HepG2 (cell line): ENCODE measurements around the gene DCLK1. TPM values are rescaled to one million over a fixed set of nuclear protein-coding genes. Genes with fewer than 3 reads are reported as not detected.

Source experiments
- ATAC-seq: fragments of 200-7000 bp; cut with Tn5 transposase; 3 replicates; pipeline ENCODE4 v1.9.1; 2020; ENCODE audit warnings: mild to moderate bottlenecking, moderate library complexity
- BruUV-seq: library from RNA; stranded (reverse); fragments of 400-500 nt; replicated peaks from 2 replicates; lab custom pipeline; 2021; lab: Mats Ljungman, UMichigan
- CTCF ChIA-PET: fragments of 300-600 bp; formaldehyde crosslinking; extraction: SDS; loops from one replicate; lab custom pipeline; 2021; ENCODE audit warnings: low total read pairs, inconsistent platforms, low intra/inter-chr PET ratio; lab: Yijun Ruan, JAX
- POLR2A ChIA-PET: fragments of 350-600 bp; sonication (Branson Sonifier 250); formaldehyde crosslinking; loops from one replicate; lab custom pipeline; 2020; ENCODE audit warnings: antibody characterized with exemption, inconsistent platforms; lab: Yijun Ruan, JAX
- DNase-seq: peaks from one replicate; pipeline ENCODE4 v3.0.0-alpha.2; 2015; ENCODE audit warnings: low spot score
- FAIRE-seq: peaks from 3 replicates; lab custom pipeline; 2011; peaks lifted over from hg19 to GRCh38; lab: Jason Lieb, UNC
- H2AFZ ChIP-seq: one replicate; pipeline ENCODE4 v1.6.1; 2011; ENCODE audit warnings: low read length, inconsistent platforms
- H3K27ac ChIP-seq: fragments of 300-600 bp; 3 replicates; pipeline ENCODE4 v1.8.0; 2011; ENCODE audit warnings: mixed run types, mild to moderate bottlenecking, mixed read lengths, low read length, inconsistent platforms; ENCODE audit not compliant: insufficient read depth; ENCODE audit errors: extremely low read length
- H3K27me3 ChIP-seq, 2 experiments: fragments of 200-600 bp in 1 of 2; 2 replicates in 1 of 2; 3 replicates in 1 of 2; pipeline versions ENCODE4 v1.6.0 to v1.8.0; 2011; ENCODE audit warnings: low read length in 2 of 2, mild to moderate bottlenecking in 2 of 2, moderate library complexity in 2 of 2, inconsistent platforms in 1 of 2; ENCODE audit not compliant: insufficient read depth in 2 of 2, control insufficient read depth in 1 of 2
- H3K36me3 ChIP-seq, 2 experiments: fragments of 200-600 bp in 1 of 2; replicated peaks in 1 of 2; 2 replicates in 1 of 2; 3 replicates in 1 of 2; pipeline versions ENCODE4 v1.5.1 to v1.8.0; 2011; ENCODE audit warnings: low read length in 2 of 2, inconsistent platforms in 1 of 2; ENCODE audit not compliant: insufficient read depth in 2 of 2, control insufficient read depth in 1 of 2
- H3K4me1 ChIP-seq: 2 replicates; pipeline ENCODE4 v1.5.1; 2012; ENCODE audit warnings: low read length, inconsistent platforms; ENCODE audit not compliant: insufficient read depth
- H3K4me2 ChIP-seq: 2 replicates; pipeline ENCODE4 v1.6.0; 2011; ENCODE audit warnings: low read depth, low read length, inconsistent platforms
- H3K4me3 ChIP-seq, 3 experiments: fragments of 200-600 bp in 1 of 3; sonication (generic), shearing (Covaris generic) in 1 of 3; replicated peaks in 1 of 3; 2 replicates each; pipeline ENCODE4 v1.5.1; 2011 to 2016; ENCODE audit warnings: low read length in 3 of 3, inconsistent platforms in 2 of 3, low read depth in 2 of 3, mild to moderate bottlenecking in 2 of 3, control low read depth in 1 of 3, mixed read lengths in 1 of 3; ENCODE audit not compliant: insufficient read depth in 1 of 3
- H3K79me2 ChIP-seq: one replicate; pipeline ENCODE4 v1.6.1; 2011; ENCODE audit warnings: low read length, inconsistent platforms; ENCODE audit not compliant: insufficient read depth
- H3K9ac ChIP-seq: 2 replicates; pipeline ENCODE4 v1.6.0; 2011; ENCODE audit warnings: mild to moderate bottlenecking, low read depth, low read length, inconsistent platforms; ENCODE audit not compliant: insufficient read depth
- H3K9me3 ChIP-seq: 2 replicates; pipeline ENCODE4 v1.5.1; 2012; ENCODE audit warnings: mild to moderate bottlenecking, low read length
- H4K20me1 ChIP-seq: 2 replicates; pipeline ENCODE4 v1.6.0; 2011; ENCODE audit warnings: inconsistent platforms, mild to moderate bottlenecking, low read length, moderate library complexity; ENCODE audit not compliant: insufficient read depth
- CREB1 ChIP-seq, 2 experiments: fragments of 450-650 bp in 1 of 2; IDR thresholded peaks; 2 replicates each; pipeline ENCODE4 v1.6.1; 2016 to 2017; ENCODE audit warnings: control low read depth in 1 of 2, mild to moderate bottlenecking in 1 of 2, missing compliant biosample characterization in 1 of 2, missing genetic modification characterization in 1 of 2
- GATAD1 ChIP-seq: IDR thresholded peaks from 2 replicates; pipeline ENCODE4 v1.6.1; 2016; ENCODE audit warnings: missing genetic modification reagents, missing compliant biosample characterization
- HOXA5 ChIP-seq: sonication (generic); formaldehyde crosslinking; IDR thresholded peaks from 2 replicates; pipeline ENCODE4 v1.4.0; 2020; ENCODE audit warnings: missing genetic modification reagents
- NAIF1 ChIP-seq: sonication (generic); formaldehyde crosslinking; IDR thresholded peaks from 2 replicates; pipeline ENCODE4 v1.5.0; 2020; ENCODE audit warnings: mild to moderate bottlenecking, missing genetic modification reagents, borderline replicate concordance
- NFE2L1 ChIP-seq: sonication (generic); formaldehyde crosslinking; IDR thresholded peaks from 2 replicates; pipeline ENCODE4 v1.4.0; 2020; ENCODE audit warnings: missing genetic modification reagents, mild to moderate bottlenecking, borderline replicate concordance
- NFE2L2 ChIP-seq: fragments of 150-350 bp; IDR thresholded peaks from 2 replicates; pipeline ENCODE4 v1.6.1; 2014; ENCODE audit warnings: low read length
- NR2C2 ChIP-seq: sonication (generic); formaldehyde crosslinking; IDR thresholded peaks from 2 replicates; pipeline ENCODE4 v1.4.0; 2020; ENCODE audit warnings: missing genetic modification reagents, mild to moderate bottlenecking, moderate library complexity, borderline replicate concordance
- YEATS4 ChIP-seq: sonication (generic); formaldehyde crosslinking; IDR thresholded peaks from 2 replicates; pipeline ENCODE4 v1.4.0; 2020; ENCODE audit warnings: missing genetic modification reagents, borderline replicate concordance
- ZNF230 ChIP-seq: sonication (generic); formaldehyde crosslinking; IDR thresholded peaks from 2 replicates; pipeline ENCODE4 v1.4.0; 2020; ENCODE audit warnings: mild to moderate bottlenecking, missing genetic modification reagents
- ZNF570 ChIP-seq: sonication (generic); formaldehyde crosslinking; IDR thresholded peaks from 2 replicates; pipeline ENCODE4 v1.4.0; 2020; ENCODE audit warnings: mild to moderate bottlenecking, missing genetic modification reagents, borderline replicate concordance
- WGBS: methylation state at CpG from one replicate; pipeline ENCODE4 v1.1.6; 2017; ENCODE audit warnings: low lambda C conversion rate; 5-methylcytosine and 5-hydroxymethylcytosine counted together
- in situ Hi-C: cut with HindIII; loops from 2 replicates; pipeline ENCODE4 v1.10.0; 2017; ENCODE audit warnings: low pct_unique_long_range_greater_than_20kb; ENCODE audit not compliant: extremely low pct_ligation_motif_present
- intact Hi-C: fragments of 100-400 bp; cut with micrococcal nuclease; formaldehyde crosslinking; loops from one replicate; pipeline ENCODE4 v1.10.0; 2022; ENCODE audit not compliant: unreplicated experiment
- polyA plus RNA-seq, 8 experiments: library from polyadenylated mRNA; depleted of rRNA in 3 of 8; stranded (reverse) in 7 of 8; unstranded in 1 of 8; fragments of >200 nt; fragmentation: Illumina TruSeq in 4 of 8; extraction: Trizol in 4 of 8; gene quantifications; 2 replicates each; pipeline versions ENCODE4 v1.2.1 to v1.2.3, GENCODE V29; 2011 to 2016; ENCODE audit warnings: low read depth in 4 of 8, missing spikeins in 1 of 8, mixed read lengths in 1 of 8; ENCODE audit not compliant: insufficient read depth in 1 of 8
- total RNA-seq, 5 experiments: library from RNA; depleted of rRNA; stranded (reverse); fragments of >200 nt; fragmentation: Illumina TruSeq; extraction: Trizol; gene quantifications; 2 replicates each; pipeline ENCODE4 v1.2.3, GENCODE V29; 2016; ENCODE audit warnings: low read depth in 1 of 5
- TF ChIP-seq, protein P1 (sequence below): IDR thresholded peaks from 2 replicates; pipeline ENCODE4 v1.6.1; 2016; ENCODE audit warnings: low read depth
- TF ChIP-seq, protein P2 (sequence below), 2 experiments: sonication (generic) in 1 of 2; formaldehyde crosslinking in 1 of 2; IDR thresholded peaks; 2 replicates each; pipeline versions ENCODE4 v1.6.1 to v1.9.0; 2014 to 2022; ENCODE audit warnings: antibody characterized with exemption in 1 of 2, borderline replicate concordance in 1 of 2, inconsistent platforms in 1 of 2, low read depth in 1 of 2, missing genetic modification reagents in 1 of 2
- TF ChIP-seq, protein P3 (sequence below): IDR thresholded peaks from 2 replicates; pipeline ENCODE4 v1.6.1; 2018; ENCODE audit warnings: missing genetic modification reagents

Gene DCLK1
- total and polyA plus RNA-seq, 2 of the 13 experiments (the other 11 are each of a cell fraction or from before 2014, with no cell fraction given): not detected

- TF ChIP-seq, protein P1, sequence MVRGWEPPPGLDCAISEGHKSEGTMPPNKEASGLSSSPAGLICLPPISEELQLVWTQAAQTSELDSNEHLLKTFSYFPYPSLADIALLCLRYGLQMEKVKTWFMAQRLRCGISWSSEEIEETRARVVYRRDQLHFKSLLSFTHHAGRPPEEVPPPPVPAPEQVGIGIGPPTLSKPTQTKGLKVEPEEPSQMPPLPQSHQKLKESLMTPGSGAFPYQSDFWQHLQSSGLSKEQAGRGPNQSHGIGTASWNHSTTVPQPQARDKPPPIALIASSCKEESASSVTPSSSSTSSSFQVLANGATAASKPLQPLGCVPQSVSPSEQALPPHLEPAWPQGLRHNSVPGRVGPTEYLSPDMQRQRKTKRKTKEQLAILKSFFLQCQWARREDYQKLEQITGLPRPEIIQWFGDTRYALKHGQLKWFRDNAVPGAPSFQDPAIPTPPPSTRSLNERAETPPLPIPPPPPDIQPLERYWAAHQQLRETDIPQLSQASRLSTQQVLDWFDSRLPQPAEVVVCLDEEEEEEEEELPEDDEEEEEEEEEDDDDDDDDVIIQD (CRISPR knock-in tag): no peak
- TF ChIP-seq HOXA5: no peak
- TF ChIP-seq NR2C2: no peak
- TF ChIP-seq CREB1 (IDR thresholded peaks at IDR 0.05): no peak
- no peak for TF ChIP-seq CREB1 (CRISPR knock-in tag; IDR thresholded peaks at IDR 0.05)
- no peak for TF ChIP-seq ZNF570 (CRISPR knock-in tag)
- TF ChIP-seq NFE2L2: no peak
- TF ChIP-seq NFE2L1 (CRISPR knock-in tag): no peak
- no peak for TF ChIP-seq NAIF1 (CRISPR knock-in tag)
Measured at GRCh38 chr13:35866801-35867200, 264.4 kb downstream of the DCLK1 start (continued).

DNA sequence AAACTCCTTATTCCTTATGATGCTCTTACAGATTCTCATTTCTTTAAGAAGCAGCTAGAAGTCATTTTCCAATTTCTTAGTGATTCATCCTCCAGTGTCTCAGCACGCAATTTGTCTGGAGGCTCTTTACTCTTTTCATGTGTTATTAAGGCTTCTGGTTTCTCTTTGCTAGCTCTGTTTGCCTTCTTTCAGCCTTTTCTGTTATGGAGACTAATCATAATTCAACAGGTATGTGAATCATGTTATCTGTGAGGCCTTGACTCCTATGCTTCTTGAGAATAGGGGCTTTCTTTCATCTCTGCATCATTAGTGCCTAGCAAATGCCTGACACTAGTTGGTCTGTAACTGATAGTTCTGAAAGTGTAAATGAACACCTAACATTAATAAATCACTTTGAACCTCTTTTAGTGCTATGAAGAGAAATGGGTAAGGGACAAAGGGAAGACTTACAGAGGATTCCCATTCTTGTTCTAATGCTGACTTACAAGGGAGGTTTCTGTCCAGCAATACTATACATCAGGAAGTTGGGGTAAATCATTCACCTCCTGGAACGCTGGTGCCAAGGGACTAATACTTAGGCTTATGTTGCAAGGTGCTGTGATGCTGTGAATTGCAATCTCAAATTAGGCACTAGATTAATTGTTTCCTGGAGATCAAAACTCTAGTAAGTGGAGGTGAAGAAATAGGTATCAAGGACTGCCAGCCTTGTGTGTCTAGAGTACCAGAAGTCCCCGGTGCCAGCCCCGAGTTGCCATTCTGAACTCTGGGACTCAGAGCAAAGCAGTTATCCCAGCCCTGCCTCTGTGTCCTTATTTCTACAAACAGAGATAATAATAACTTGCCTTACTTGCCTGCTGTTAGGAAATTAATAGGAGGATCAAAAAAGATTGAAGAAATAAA lies 265.6 kb downstream of the DCLK1 start:
- in situ Hi-C loops (no loop called here), intact Hi-C loops (no loop called here)
- H3K9ac ChIP-seq: no peak overlapping the region
- H3K4me1 ChIP-seq: no peaks in the 10 kb centered on the region
- H3K9me3 ChIP-seq: no peaks in the 10 kb centered on the region
- no TSS peak for BruUV-seq
- FAIRE-seq: no peak
- WGBS: 23% methylated on average over 4 of the region's 4 CpGs
- H3K79me2 ChIP-seq: no peaks in the 10 kb centered on the region
- ChIA-PET POLR2A (no interaction called here), CTCF (no interaction called here)
- no peaks in the 10 kb centered on the region for H4K20me1 ChIP-seq
- ATAC-seq: no peak
- DNase-seq: no peak
- no peaks in the 10 kb centered on the region for H3K27me3 ChIP-seq
- H3K4me2 ChIP-seq: no peak overlapping the region
- no peak overlapping the region for H3K27ac ChIP-seq
- H2AFZ ChIP-seq: no peak overlapping the region
- H3K36me3 ChIP-seq: no peaks in the 10 kb centered on the region
- no peak overlapping the region for H3K4me3 ChIP-seq
- TF ChIP-seq ZNF230 (no peak), YEATS4 (CRISPR knock-in tag) (no peak), GATAD1 (CRISPR knock-in tag) (no peak), NAIF1 (CRISPR knock-in tag) (no peak)
- TF ChIP-seq, protein P2, sequence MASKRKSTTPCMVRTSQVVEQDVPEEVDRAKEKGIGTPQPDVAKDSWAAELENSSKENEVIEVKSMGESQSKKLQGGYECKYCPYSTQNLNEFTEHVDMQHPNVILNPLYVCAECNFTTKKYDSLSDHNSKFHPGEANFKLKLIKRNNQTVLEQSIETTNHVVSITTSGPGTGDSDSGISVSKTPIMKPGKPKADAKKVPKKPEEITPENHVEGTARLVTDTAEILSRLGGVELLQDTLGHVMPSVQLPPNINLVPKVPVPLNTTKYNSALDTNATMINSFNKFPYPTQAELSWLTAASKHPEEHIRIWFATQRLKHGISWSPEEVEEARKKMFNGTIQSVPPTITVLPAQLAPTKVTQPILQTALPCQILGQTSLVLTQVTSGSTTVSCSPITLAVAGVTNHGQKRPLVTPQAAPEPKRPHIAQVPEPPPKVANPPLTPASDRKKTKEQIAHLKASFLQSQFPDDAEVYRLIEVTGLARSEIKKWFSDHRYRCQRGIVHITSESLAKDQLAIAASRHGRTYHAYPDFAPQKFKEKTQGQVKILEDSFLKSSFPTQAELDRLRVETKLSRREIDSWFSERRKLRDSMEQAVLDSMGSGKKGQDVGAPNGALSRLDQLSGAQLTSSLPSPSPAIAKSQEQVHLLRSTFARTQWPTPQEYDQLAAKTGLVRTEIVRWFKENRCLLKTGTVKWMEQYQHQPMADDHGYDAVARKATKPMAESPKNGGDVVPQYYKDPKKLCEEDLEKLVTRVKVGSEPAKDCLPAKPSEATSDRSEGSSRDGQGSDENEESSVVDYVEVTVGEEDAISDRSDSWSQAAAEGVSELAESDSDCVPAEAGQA (IDR thresholded peaks at IDR 0.05; ENCODE audit: low read depth): no peak
- TF ChIP-seq, protein P2 (CRISPR knock-in tag; IDR thresholded peaks at IDR 0.05; ENCODE audit: borderline replicate concordance): no peak
- TF ChIP-seq, protein P3, sequence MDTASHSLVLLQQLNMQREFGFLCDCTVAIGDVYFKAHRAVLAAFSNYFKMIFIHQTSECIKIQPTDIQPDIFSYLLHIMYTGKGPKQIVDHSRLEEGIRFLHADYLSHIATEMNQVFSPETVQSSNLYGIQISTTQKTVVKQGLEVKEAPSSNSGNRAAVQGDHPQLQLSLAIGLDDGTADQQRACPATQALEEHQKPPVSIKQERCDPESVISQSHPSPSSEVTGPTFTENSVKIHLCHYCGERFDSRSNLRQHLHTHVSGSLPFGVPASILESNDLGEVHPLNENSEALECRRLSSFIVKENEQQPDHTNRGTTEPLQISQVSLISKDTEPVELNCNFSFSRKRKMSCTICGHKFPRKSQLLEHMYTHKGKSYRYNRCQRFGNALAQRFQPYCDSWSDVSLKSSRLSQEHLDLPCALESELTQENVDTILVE (CRISPR knock-in tag): no peak
